Mammary epithelial cell (primary cell): ENCODE measurements around the gene SHISA5.

Experiments
- EZH2 ChIP-seq: IDR thresholded peaks from 2 replicates; pipeline ENCODE4 v1.6.1; 2012; ENCODE audit warnings: low read length, inconsistent platforms, borderline replicate concordance
- TF ChIP-seq, protein P1 (sequence below), 2 donors: IDR thresholded peaks in 1 of 2; conservative IDR thresholded peaks in 1 of 2; 2 replicates each; pipeline ENCODE4 v1.5.1; 2011 to 2012; ENCODE audit warnings: inconsistent platforms in 2 of 2, low read length in 2 of 2, mild to moderate bottlenecking in 2 of 2, control low read depth in 1 of 2, low read depth in 1 of 2; ENCODE audit not compliant: insufficient read depth in 1 of 2; ENCODE audit errors: extremely low read depth in 1 of 2

DNA sequence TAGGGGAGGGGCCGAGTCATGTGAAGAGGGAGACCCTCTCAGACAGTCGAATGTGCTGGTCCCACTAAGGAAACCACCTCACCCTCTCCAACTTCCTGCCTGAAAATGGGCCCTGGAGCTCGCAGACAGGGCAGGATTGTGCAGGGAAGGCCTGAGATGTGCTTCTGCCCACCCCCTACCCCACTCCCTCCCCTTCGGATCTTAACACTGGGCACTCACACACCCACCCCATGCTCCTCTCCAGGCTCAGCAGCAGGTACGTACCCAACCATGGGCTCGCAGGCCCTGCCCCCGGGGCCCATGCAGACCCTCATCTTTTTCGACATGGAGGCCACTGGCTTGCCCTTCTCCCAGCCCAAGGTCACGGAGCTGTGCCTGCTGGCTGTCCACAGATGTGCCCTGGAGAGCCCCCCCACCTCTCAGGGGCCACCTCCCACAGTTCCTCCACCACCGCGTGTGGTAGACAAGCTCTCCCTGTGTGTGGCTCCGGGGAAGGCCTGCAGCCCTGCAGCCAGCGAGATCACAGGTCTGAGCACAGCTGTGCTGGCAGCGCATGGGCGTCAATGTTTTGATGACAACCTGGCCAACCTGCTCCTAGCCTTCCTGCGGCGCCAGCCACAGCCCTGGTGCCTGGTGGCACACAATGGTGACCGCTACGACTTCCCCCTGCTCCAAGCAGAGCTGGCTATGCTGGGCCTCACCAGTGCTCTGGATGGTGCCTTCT lies 37.4 kb downstream of the SHISA5 start:
- TF ChIP-seq, protein P1, sequence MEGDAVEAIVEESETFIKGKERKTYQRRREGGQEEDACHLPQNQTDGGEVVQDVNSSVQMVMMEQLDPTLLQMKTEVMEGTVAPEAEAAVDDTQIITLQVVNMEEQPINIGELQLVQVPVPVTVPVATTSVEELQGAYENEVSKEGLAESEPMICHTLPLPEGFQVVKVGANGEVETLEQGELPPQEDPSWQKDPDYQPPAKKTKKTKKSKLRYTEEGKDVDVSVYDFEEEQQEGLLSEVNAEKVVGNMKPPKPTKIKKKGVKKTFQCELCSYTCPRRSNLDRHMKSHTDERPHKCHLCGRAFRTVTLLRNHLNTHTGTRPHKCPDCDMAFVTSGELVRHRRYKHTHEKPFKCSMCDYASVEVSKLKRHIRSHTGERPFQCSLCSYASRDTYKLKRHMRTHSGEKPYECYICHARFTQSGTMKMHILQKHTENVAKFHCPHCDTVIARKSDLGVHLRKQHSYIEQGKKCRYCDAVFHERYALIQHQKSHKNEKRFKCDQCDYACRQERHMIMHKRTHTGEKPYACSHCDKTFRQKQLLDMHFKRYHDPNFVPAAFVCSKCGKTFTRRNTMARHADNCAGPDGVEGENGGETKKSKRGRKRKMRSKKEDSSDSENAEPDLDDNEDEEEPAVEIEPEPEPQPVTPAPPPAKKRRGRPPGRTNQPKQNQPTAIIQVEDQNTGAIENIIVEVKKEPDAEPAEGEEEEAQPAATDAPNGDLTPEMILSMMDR (conservative IDR thresholded peaks at IDR 0.05 in 1 of 2, IDR thresholded peaks at IDR 0.05 in 1 of 2; ENCODE audit: extremely low read depth in 1 of 2, insufficient read depth in 1 of 2, low read depth in 1 of 2, low read length in 2 of 2), result no peak
- TF ChIP-seq EZH2, result no peak
